Stimulated activated CD4-positive, alpha-beta T cell treated with anti-CD3 and anti-CD28 coated beads, TNF-alpha, amount 100 ng/mL, for 4 hours (primary cell): ENCODE data around the gene REST.

ENCODE experiments used
- DNase-seq, 3 experiments: peaks; one replicate each; pipeline ENCODE4 v3.0.0-alpha.2; 2020; ENCODE audit warnings: low read depth in 3 of 3

The REST gene

GRCh38 chr4:56977321-56978012 lies 69.8 kb downstream of the REST start, which contains the start of gene NOA1:
Gene NOA1 (minus strand): TSS chr4:56977606. CDS start chr4:56977585, 21 bp downstream.
- DNase-seq: peak; percentile 91 to 97 (median 95)

- peak; percentile 67 to 80 (median 72) for DNase-seq
These were observed 71.1 kb downstream of the REST start, which contains the start of gene POLR2B for GRCh38 chr4:56978750-56979303. Gene POLR2B (plus strand): TSS chr4:56978896. CDS start chr4:56978986, 90 bp downstream.

- DNase-seq: no peak
These were observed 71.8 kb downstream of the REST start for GRCh38 chr4:56979421-56980072.

GRCh38 chr4:56981795-56982201 lies 74.1 kb downstream of the REST start:
- DNase-seq: no peak

GRCh38 chr4:56986192-56986591 lies 78.5 kb downstream of the REST start:
- DNase-seq: no peak

GRCh38 chr4:56986952-56987351 lies 79.3 kb downstream of the REST start:
- no peak for DNase-seq

GRCh38 chr4:56990109-56990905 lies 82.6 kb downstream of the REST start:
- DNase-seq: no peak

GRCh38 chr4:56995525-56995924 lies 87.8 kb downstream of the REST start:
- DNase-seq: no peak

GRCh38 chr4:56999751-57000150 lies 92.1 kb downstream of the REST start:
- no peak for DNase-seq

- DNase-seq: no peak
These were observed 105.9 kb downstream of the REST start for GRCh38 chr4:57013543-57014120.
